NCI-H510A (cell line): ENCODE measurements around the gene TPI1.
"Not testable (repeated sequence)": the region's sequence is repeated elsewhere in the genome, so short reads cannot be mapped to it uniquely, and the experiment has no call there.

Source experiments
- DNase-seq: peaks from one replicate; lab custom pipeline; 2025; lab: John Stamatoyannopoulos, UW

TPI1 gene

GRCh38 chr12:6869049-6870021 lies 2.0 kb downstream of the TPI1 start:
- no peak for DNase-seq

- not testable (repeated sequence) for DNase-seq
Measured at GRCh38 chr12:6870304-6870703, 3.0 kb downstream of the TPI1 start.

GRCh38 chr12:6871052-6871957 lies 4.0 kb downstream of the TPI1 start:
- DNase-seq = no peak

GRCh38 chr12:6872073-6873048 lies 5.0 kb downstream of the TPI1 start:
- DNase-seq = no peak

GRCh38 chr12:6873094-6874014 lies 6.0 kb downstream of the TPI1 start, which contains the start of gene SPSB2:
Gene SPSB2, minus strand, starts transcription at chr12:6873303. Its CDS starts 402 bp downstream, at chr12:6872901.
- peak; percentile 91 for DNase-seq

- DNase-seq = not testable (repeated sequence)
Measured at GRCh38 chr12:6874015-6874368, 6.7 kb downstream of the TPI1 start.

- not testable (repeated sequence) for DNase-seq
Measured at GRCh38 chr12:6879824-6880223, 12.5 kb downstream of the TPI1 start.

- no peak for DNase-seq
Measured at GRCh38 chr12:6883252-6883651, 15.9 kb downstream of the TPI1 start.

GRCh38 chr12:6883683-6884082 lies 16.4 kb downstream of the TPI1 start:
- no peak for DNase-seq

GRCh38 chr12:6884539-6884938 lies 17.2 kb downstream of the TPI1 start:
- DNase-seq = no peak

GRCh38 chr12:6886206-6886999 lies 19.1 kb downstream of the TPI1 start:
- DNase-seq = not testable (repeated sequence)

GRCh38 chr12:6887460-6887859 lies 20.1 kb downstream of the TPI1 start:
- no peak for DNase-seq

GRCh38 chr12:6888360-6888759 lies 21.0 kb downstream of the TPI1 start:
- DNase-seq = no peak

GRCh38 chr12:6888794-6889193 lies 21.5 kb downstream of the TPI1 start:
- not testable (repeated sequence) for DNase-seq

- not testable (repeated sequence) for DNase-seq
Measured at GRCh38 chr12:6889775-6890573, 22.6 kb downstream of the TPI1 start.

GRCh38 chr12:6890789-6891645 lies 23.7 kb downstream of the TPI1 start:
- DNase-seq = peak; percentile 84

- DNase-seq = no peak
Measured at GRCh38 chr12:6891646-6892001, 24.3 kb downstream of the TPI1 start.

- not testable (repeated sequence) for DNase-seq
Measured at GRCh38 chr12:6892683-6893082, 25.4 kb downstream of the TPI1 start.
